Spleen (tissue), 11 donors: ENCODE measurements around the gene CS. TPM values are rescaled to one million over a fixed set of nuclear protein-coding genes. Genes with fewer than 3 reads are reported as not detected.
"Not testable (repeated sequence)": the region's sequence is repeated elsewhere in the genome, so short reads cannot be mapped to it uniquely, and the experiment has no call there.

Experiments used
- DNase-seq: peaks from one replicate; pipeline ENCODE4 v3.0.0-alpha.2; 2020
- H3K27ac ChIP-seq, 8 donors: fragments of 200-600 bp; sonication (generic) in 7 of 8; 1 replicate in 4 of 8; 2 replicates in 4 of 8; pipeline versions ENCODE4 v1.5.0 to v1.8.0; 2016 to 2021; ENCODE audit warnings: inconsistent platforms in 4 of 8, mild to moderate bottlenecking in 4 of 8, moderate library complexity in 1 of 8
- H3K27me3 ChIP-seq, 7 donors: fragments of 200-600 bp; sonication (generic) in 6 of 7; replicated peaks in 1 of 7; 1 replicate in 4 of 7; 2 replicates in 3 of 7; pipeline versions ENCODE4 v1.5.0 to v1.8.0; 2016 to 2021; ENCODE audit warnings: inconsistent platforms in 3 of 7, mild to moderate bottlenecking in 1 of 7
- H3K36me3 ChIP-seq, 6 donors: fragments of 200-600 bp; sonication (generic) in 5 of 6; 1 replicate in 4 of 6; 2 replicates in 2 of 6; pipeline versions ENCODE4 v1.5.0 to v1.8.0; 2016 to 2021; ENCODE audit warnings: inconsistent platforms in 2 of 6
- H3K4me1 ChIP-seq, 6 donors: fragments of 200-600 bp; sonication (generic) in 5 of 6; 1 replicate in 3 of 6; 2 replicates in 3 of 6; pipeline versions ENCODE4 v1.5.0 to v1.8.0; 2016 to 2021; ENCODE audit warnings: inconsistent platforms in 3 of 6
- H3K4me3 ChIP-seq, 8 donors: fragments of 200-600 bp; sonication (generic) in 7 of 8; 1 replicate in 4 of 8; 2 replicates in 4 of 8; pipeline versions ENCODE4 v1.5.0 to v1.8.0; 2016 to 2021; ENCODE audit warnings: inconsistent platforms in 4 of 8, mild to moderate bottlenecking in 4 of 8, moderate library complexity in 2 of 8
- H3K9me3 ChIP-seq, 8 donors: fragments of 200-600 bp; sonication (generic) in 7 of 8; 1 replicate in 4 of 8; 2 replicates in 4 of 8; pipeline versions ENCODE4 v1.5.0 to v1.8.0; 2016 to 2021; ENCODE audit warnings: inconsistent platforms in 4 of 8
- CTCF ChIP-seq, 11 experiments: fragments of 200-600 bp in 7 of 11; fragments of 450-650 bp in 4 of 11; sonication (generic) in 4 of 11; IDR thresholded peaks in 8 of 11; conservative IDR thresholded peaks in 3 of 11; 1 replicate in 7 of 11; 2 replicates in 4 of 11; pipeline versions ENCODE4 v1.4.0 to v1.8.0; 2016 to 2021; ENCODE audit warnings: antibody characterized with exemption in 11 of 11, inconsistent platforms in 4 of 11, mild to moderate bottlenecking in 1 of 11
- POLR2A ChIP-seq, 3 donors: fragments of 450-650 bp; IDR thresholded peaks; one replicate each; pipeline ENCODE4 v1.5.1; 2017; ENCODE audit warnings: antibody characterized with exemption in 3 of 3, mild to moderate bottlenecking in 1 of 3
- POLR2AphosphoS5 ChIP-seq, 3 donors: sonication (generic); formaldehyde crosslinking; IDR thresholded peaks; one replicate each; pipeline ENCODE4 v1.5.1; 2017; ENCODE audit warnings: antibody characterized with exemption in 3 of 3
- WGBS, 5 donors: extraction: QIAGEN DNeasy Blood & Tissue Kit in 3 of 5; methylation state at CpG; one replicate each; pipeline versions ENCODE4 v1.1.5 to v1.1.7; 2013 to 2018; 5-methylcytosine and 5-hydroxymethylcytosine counted together
- intact Hi-C: fragments of 100-400 bp; cut with DNase I; formaldehyde crosslinking; loops from one replicate; pipeline ENCODE4 v1.15.0; 2023; ENCODE audit warnings: low total_unique reads
- polyA plus RNA-seq, 3 donors: library from polyadenylated mRNA; stranded (reverse); fragments of 200-250 nt; gene quantifications; one replicate each; pipeline ENCODE4 v1.2.1, GENCODE V29; 2013
- total RNA-seq, 7 donors: library from RNA; depleted of rRNA in 3 of 7; stranded (reverse); fragments of >200 nt in 3 of 7; fragmentation: NEBNext Ultra II Directional in 4 of 7; extraction: Animal tissue kit (Norgen Biotek cat#: 25700) in 4 of 7; gene quantifications; one replicate each; pipeline versions ENCODE4 v1.1.0 to v1.2.1, GENCODE V29; 2016 to 2021
- donor health status: healthy with polysubstance abuse.
- donor health status: DM: no; HTN: no; CAD: no; lungs with moderate emphysema.
- donor health status: DM: no; HTN: no; CAD: no.
- donor health status: Bipolar disorder and iron deficiency.
- donor health status: healthy.
- donor health status: DM: no; HTN: no; CAD: no.
- donor health status: DM: yes; HTN: yes; CAD: no.

Gene CS
- total and polyA plus RNA-seq, 10 donors = 35.6 to 141 (median 125) TPM

- intact Hi-C loops = no loop called here
- Histone ChIP-seq H3K4me3 (no peak overlapping the region), H3K27me3 (no peaks in the 10 kb centered on the region), H3K4me1 (no peaks in the 10 kb centered on the region), H3K27ac (no peak overlapping the region), H3K9me3 (no peaks in the 10 kb centered on the region), H3K36me3 (peaks cover 0 to 100% (median 82%) of the 10 kb centered on the region in 6 donors)
- 89 to 100% (median 97%) methylated on average over 2 of the region's 2 CpGs for WGBS, 5 donors
- DNase-seq = no peak
- TF ChIP-seq CTCF (IDR thresholded peaks at IDR 0.05 in 8 of 11, conservative IDR thresholded peaks at IDR 0.05 in 3 of 11) = no peak
- TF ChIP-seq POLR2AphosphoS5 (IDR thresholded peaks at IDR 0.05) = no peak
- TF ChIP-seq POLR2A (IDR thresholded peaks at IDR 0.05) = no peak
These were observed 25.8 kb downstream of the CS start for GRCh38 chr12:56274299-56274698.

GRCh38 chr12:56272468-56272867 is 27.7 kb downstream of the CS start:
- Histone ChIP-seq H3K4me1 (peaks cover 2 to 10% (median 6%) of the 10 kb centered on the region in 6 donors), H3K36me3 (peaks cover 0 to 89% (median 64%) of the 10 kb centered on the region in 6 donors)
- H3K4me3 ChIP-seq, DNase-seq, H3K27ac ChIP-seq, H3K27me3 ChIP-seq, intact Hi-C loops, H3K9me3 ChIP-seq: not testable (repeated sequence)
- 93 to 100% (median 97%) methylated on average over 2 of the region's 2 CpGs for WGBS, 5 donors

GRCh38 chr12:56271031-56271430 is 29.1 kb downstream of the CS start:
- Histone ChIP-seq H3K9me3 (no peaks in the 10 kb centered on the region), H3K27ac (peak overlapping the region in 1 of 8 donors; percentile 18), H3K4me3 (no peak overlapping the region), H3K27me3 (no peaks in the 10 kb centered on the region), H3K36me3 (peaks cover 0 to 74% (median 53%) of the 10 kb centered on the region in 6 donors), H3K4me1 (peaks cover 9 to 21% (median 16%) of the 10 kb centered on the region in 6 donors)
- peak in 2 of 11 experiments; percentile 5 to 15 for TF ChIP-seq CTCF (IDR thresholded peaks at IDR 0.05 in 8 of 11, conservative IDR thresholded peaks at IDR 0.05 in 3 of 11)
- no peak for TF ChIP-seq POLR2AphosphoS5 (IDR thresholded peaks at IDR 0.05)
- intact Hi-C loops = no loop called here
- 0 to 31% (median 21%) methylated on average over 1 of the region's 1 CpG for WGBS, 5 donors
- DNase-seq = no peak

- 32 to 47% (median 35%) methylated on average over 16 to 21 of the region's 21 CpGs for WGBS, 5 donors
- H3K27ac ChIP-seq = peak overlapping the region; percentile 67 to 97 (median 94)
- intact Hi-C loops = no loop called here
These were observed 32.6 kb downstream of the CS start for GRCh38 chr12:56267443-56268071.

More at GRCh38 chr12:56267443-56268071, 32.6 kb downstream of the CS start:
- H3K4me3 ChIP-seq = peak overlapping the region; percentile 49 to 76 (median 72)
- peaks cover 0 to 39% (median 19%) of the 10 kb centered on the region in 6 donors for H3K36me3 ChIP-seq
- DNase-seq = no peak
- peaks cover 9 to 27% (median 20%) of the 10 kb centered on the region in 6 donors for H3K4me1 ChIP-seq
- TF ChIP-seq POLR2A (IDR thresholded peaks at IDR 0.05) (no peak), CTCF (IDR thresholded peaks at IDR 0.05 in 8 of 11, conservative IDR thresholded peaks at IDR 0.05 in 3 of 11) (no peak), POLR2AphosphoS5 (IDR thresholded peaks at IDR 0.05) (no peak)
- no peaks in the 10 kb centered on the region for H3K27me3 ChIP-seq
- H3K9me3 ChIP-seq = no peaks in the 10 kb centered on the region
